H1 (cell line): Measurements from ENCODE around the gene CEP126. TPM values are rescaled to one million over a fixed set of nuclear protein-coding genes. Genes with fewer than 3 reads are reported as not detected.

Experiments
- CTCF ChIA-PET: fragments of 300-600 bp; sonication (Branson Sonifier 250); formaldehyde crosslinking; loops from one replicate; lab custom pipeline; 2021; ENCODE audit not compliant: partially characterized antibody; lab: Charles Lee
- POLR2A ChIA-PET: fragments of 300-600 bp; sonication (Branson Sonifier 250); formaldehyde crosslinking; loops from one replicate; lab custom pipeline; 2021; ENCODE audit warnings: inconsistent platforms; ENCODE audit not compliant: partially characterized antibody; lab: Charles Lee
- DNase-seq, 2 experiments: peaks; one replicate each; pipeline versions ENCODE4 v3.0.0 to v3.0.0-alpha.2; 2010 to 2022; ENCODE audit warnings: low spot score in 2 of 2, low read depth in 1 of 2, mixed read lengths in 1 of 2
- FAIRE-seq: peaks from 2 replicates; lab custom pipeline; 2011; peaks lifted over from hg19 to GRCh38; lab: Jason Lieb, UNC
- H2AFZ ChIP-seq: 2 replicates; pipeline ENCODE4 v1.8.1; 2012; ENCODE audit warnings: low read length, inconsistent platforms
- H2AK5ac ChIP-seq: 2 replicates; pipeline ENCODE4 v1.6.1; 2013; ENCODE audit warnings: low read depth, low read length
- H2BK120ac ChIP-seq: replicated peaks from 2 replicates; pipeline ENCODE3; 2013; ENCODE audit warnings: low read depth, low read length, inconsistent platforms
- H2BK12ac ChIP-seq: 2 replicates; pipeline ENCODE4 v1.6.1; 2013; ENCODE audit warnings: low read depth, low read length
- H2BK15ac ChIP-seq: 2 replicates; pipeline ENCODE4 v1.6.1; 2013; ENCODE audit warnings: low read length
- H2BK20ac ChIP-seq: 2 replicates; pipeline ENCODE4 v1.6.1; 2013; ENCODE audit warnings: low read length
- H2BK5ac ChIP-seq: 2 replicates; pipeline ENCODE4 v1.6.1; 2013; ENCODE audit warnings: low read depth, low read length
- H3K14ac ChIP-seq: 2 replicates; pipeline ENCODE4 v1.6.1; 2013; ENCODE audit warnings: inconsistent platforms; ENCODE audit not compliant: insufficient read length
- H3K18ac ChIP-seq: 2 replicates; pipeline ENCODE4 v1.6.1; 2013; ENCODE audit warnings: low read length; ENCODE audit errors: extremely low read depth
- H3K23ac ChIP-seq: 2 replicates; pipeline ENCODE4 v1.6.1; 2013; ENCODE audit warnings: inconsistent platforms; ENCODE audit not compliant: insufficient read length
- H3K23me2 ChIP-seq: 2 replicates; pipeline ENCODE4 v1.6.1; 2013; ENCODE audit warnings: low read depth, low read length
- H3K27ac ChIP-seq: 2 replicates; pipeline ENCODE4 v1.6.1; 2011; ENCODE audit warnings: low read depth, low read length, inconsistent platforms
- H3K27me3 ChIP-seq, 4 experiments: replicated peaks in 1 of 4; 1 replicate in 1 of 4; 2 replicates in 3 of 4; pipeline versions ENCODE4 v1.6.1 to v1.8.1; 2011 to 2013; ENCODE audit warnings: low read length in 3 of 4, mild to moderate bottlenecking in 3 of 4, inconsistent platforms in 2 of 4, mixed read lengths in 2 of 4, moderate library complexity in 1 of 4; ENCODE audit not compliant: control insufficient read depth in 3 of 4, insufficient read depth in 3 of 4; ENCODE audit errors: extremely low read depth in 1 of 4
- H3K36me3 ChIP-seq, 4 experiments: 2 replicates each; pipeline versions ENCODE4 v1.6.1 to v1.8.1; 2011 to 2013; ENCODE audit warnings: mild to moderate bottlenecking in 4 of 4, low read length in 3 of 4, moderate library complexity in 2 of 4, control low read depth in 1 of 4, inconsistent platforms in 1 of 4; ENCODE audit not compliant: insufficient read depth in 4 of 4, control insufficient read depth in 2 of 4
- H3K4ac ChIP-seq: replicated peaks from 2 replicates; pipeline ENCODE3; 2013; ENCODE audit warnings: low read length, low read depth, mixed read lengths, inconsistent platforms; ENCODE audit not compliant: insufficient read length
- H3K4me1 ChIP-seq, 4 experiments: replicated peaks in 1 of 4; 1 replicate in 1 of 4; 2 replicates in 3 of 4; pipeline versions ENCODE4 v1.6.1 to v1.8.1; 2011 to 2013; ENCODE audit warnings: low read length in 3 of 4, inconsistent platforms in 2 of 4, mixed read lengths in 1 of 4; ENCODE audit not compliant: insufficient read depth in 4 of 4, control insufficient read depth in 3 of 4
- H3K4me2 ChIP-seq, 2 experiments: 2 replicates each; pipeline versions ENCODE4 v1.6.1 to v1.8.1; 2011 to 2013; ENCODE audit warnings: low read depth in 2 of 2, low read length in 2 of 2, control low read depth in 1 of 2, inconsistent platforms in 1 of 2, mild to moderate bottlenecking in 1 of 2; ENCODE audit not compliant: insufficient read depth in 1 of 2
- H3K4me3 ChIP-seq, 4 experiments: fragments of 200-600, 300-600 bp in 1 of 4; sonication (generic), shearing (Covaris generic), sonication (Bioruptor Twin) in 1 of 4; 2 replicates each; pipeline versions ENCODE4 v1.5.1 to v1.8.1; 2011 to 2016; ENCODE audit warnings: low read length in 4 of 4, low read depth in 3 of 4, control low read depth in 2 of 4, inconsistent platforms in 2 of 4, mild to moderate bottlenecking in 2 of 4, mixed read lengths in 1 of 4, moderate library complexity in 1 of 4; ENCODE audit not compliant: insufficient read depth in 2 of 4; ENCODE audit errors: extremely low read depth in 1 of 4
- H3K56ac ChIP-seq: replicated peaks from 2 replicates; pipeline ENCODE3; 2013; ENCODE audit warnings: low read depth, mild to moderate bottlenecking, mixed read lengths, low read length, inconsistent platforms; ENCODE audit not compliant: insufficient read length
- H3K79me1 ChIP-seq: 2 replicates; pipeline ENCODE4 v1.6.1; 2013; ENCODE audit warnings: low read depth, low read length, control low read depth
- H3K79me2 ChIP-seq, 2 experiments: 2 replicates each; pipeline versions ENCODE4 v1.6.1 to v1.8.1; 2012 to 2013; ENCODE audit warnings: low read length in 2 of 2, mild to moderate bottlenecking in 2 of 2, inconsistent platforms in 1 of 2; ENCODE audit not compliant: insufficient read depth in 2 of 2, control insufficient read depth in 1 of 2
- H3K9ac ChIP-seq, 4 experiments: replicated peaks in 1 of 4; 1 replicate in 1 of 4; 2 replicates in 3 of 4; pipeline versions ENCODE4 v1.6.1 to v1.8.1; 2011 to 2013; ENCODE audit warnings: low read depth in 3 of 4, low read length in 3 of 4, control low read depth in 2 of 4, mild to moderate bottlenecking in 2 of 4, moderate library complexity in 2 of 4, inconsistent platforms in 1 of 4; ENCODE audit errors: extremely low read depth in 1 of 4
- H3K9me3 ChIP-seq, 2 experiments: 2 replicates each; pipeline versions ENCODE4 v1.6.1 to v1.8.1; 2012 to 2013; ENCODE audit warnings: mild to moderate bottlenecking in 2 of 2, moderate library complexity in 2 of 2, control low read depth in 1 of 2, inconsistent platforms in 1 of 2, low read depth in 1 of 2, low read length in 1 of 2, mixed read lengths in 1 of 2; ENCODE audit not compliant: insufficient read depth in 2 of 2
- H4K20me1 ChIP-seq, 2 experiments: replicated peaks in 1 of 2; 2 replicates each; pipeline versions ENCODE3 to v1.8.1; 2011 to 2013; ENCODE audit warnings: inconsistent platforms in 2 of 2, low read length in 2 of 2, mild to moderate bottlenecking in 1 of 2; ENCODE audit not compliant: insufficient read depth in 2 of 2, control insufficient read depth in 1 of 2
- H4K5ac ChIP-seq: 2 replicates; pipeline ENCODE4 v1.6.1; 2013; ENCODE audit warnings: low read length, low read depth, mixed read lengths, inconsistent platforms; ENCODE audit not compliant: insufficient read length
- H4K8ac ChIP-seq: 2 replicates; pipeline ENCODE4 v1.8.0; 2013; ENCODE audit warnings: mild to moderate bottlenecking, moderate library complexity, low read length, inconsistent platforms; ENCODE audit not compliant: insufficient read depth; ENCODE audit errors: extremely low read depth
- H4K91ac ChIP-seq: replicated peaks from 2 replicates; pipeline ENCODE3; 2013; ENCODE audit warnings: low read length, mixed read lengths, inconsistent platforms; ENCODE audit not compliant: insufficient read length
- GTF2F1 ChIP-seq: IDR thresholded peaks from 2 replicates; pipeline ENCODE4 v1.6.1; 2012; ENCODE audit warnings: low read depth, low read length, improper control_type of control experiment, borderline replicate concordance
- WGBS, 2 experiments: shearing (Covaris generic) in 1 of 2; methylation state at CpG; one replicate each; pipeline versions ENCODE4 v1.1.6 to v1.1.7; 2013 to 2015; ENCODE audit warnings: low lambda C conversion rate in 2 of 2, mixed read lengths in 2 of 2, inconsistent platforms in 1 of 2, low coverage in 1 of 2, missing lambda C conversion rate in 1 of 2; ENCODE audit not compliant: insufficient replicate concordance in 2 of 2, insufficient coverage in 1 of 2, insufficient read length in 1 of 2; ENCODE audit errors: extremely low coverage in 1 of 2, missing lambda C conversion rate in 1 of 2; 5-methylcytosine and 5-hydroxymethylcytosine counted together
- polyA plus RNA-seq, 7 experiments: library from polyadenylated mRNA; depleted of rRNA in 3 of 7; stranded (reverse) in 5 of 7; unstranded in 2 of 7; fragments of >200 nt in 5 of 7; fragments of 200-250 nt in 2 of 7; gene quantifications; 1 replicate in 5 of 7; 2 replicates in 1 of 7; 4 replicates in 1 of 7; pipeline versions ENCODE4 v1.2.1 to v1.2.3, GENCODE V29; 2011 to 2013; ENCODE audit warnings: missing spikeins in 2 of 7, mixed read lengths in 2 of 7
- total RNA-seq: library from RNA; stranded (reverse); fragmentation: NEBNext Ultra II Directional; extraction: Animal tissue kit (Norgen Biotek cat#: 25700); gene quantifications from 2 replicates; pipeline ENCODE4 v1.2.1, GENCODE V29; 2021

Gene CEP126
- total and polyA plus RNA-seq, 2 of the 8 experiments (the other 6 are each of a cell fraction or from before 2014, with no cell fraction given): 0.76 to 1.9 TPM

GRCh38 chr11:101909087-101909486 is 5.7 kb upstream of the CEP126 start:
- Histone ChIP-seq H3K4me3 (no peak overlapping the region), H3K9me3 (no peaks in the 10 kb centered on the region), H2BK15ac (no peak overlapping the region), H3K79me2 (no peaks in the 10 kb centered on the region), H2AFZ (no peak overlapping the region), H3K27me3 (no peaks in the 10 kb centered on the region), H3K27ac (no peak overlapping the region), H3K4ac (no peak overlapping the region), H4K8ac (no peak overlapping the region), H4K20me1 (no peaks in the 10 kb centered on the region), H3K4me1 (no peaks in the 10 kb centered on the region), H3K23ac (no peak overlapping the region), H2AK5ac (no peak overlapping the region), H4K5ac (no peak overlapping the region), H4K91ac (no peak overlapping the region), H2BK20ac (no peak overlapping the region), H3K18ac (no peak overlapping the region), H3K56ac (no peak overlapping the region), H2BK120ac (no peak overlapping the region), H3K79me1 (no peaks in the 10 kb centered on the region), H3K14ac (no peak overlapping the region), H3K4me2 (no peak overlapping the region), H3K23me2 (no peaks in the 10 kb centered on the region), H2BK5ac (no peak overlapping the region), H3K9ac (no peak overlapping the region), H3K36me3 (no peaks in the 10 kb centered on the region), H2BK12ac (no peak overlapping the region)
- WGBS, 2 experiments: 92% methylated on average over 2 of the region's 2 CpGs; no CpG with 5 or more reads in 1 of the 2 experiments
- DNase-seq: no peak
- TF ChIP-seq GTF2F1: no peak
- ChIA-PET CTCF (no interaction called here), POLR2A (no interaction called here)
- FAIRE-seq: no peak
